Measurements from ENCODE around the gene DNM1. TPM values are rescaled to one million over a fixed set of nuclear protein-coding genes. Genes with fewer than 3 reads are reported as not detected.
"Not testable (repeated sequence)": the region's sequence is repeated elsewhere in the genome, so short reads cannot be mapped to it uniquely, and the experiment has no call there.

Gene DNM1
- total RNA-seq, 2 experiments from 2014 or later, result 0.35 to 1.8 TPM

- Histone ChIP-seq H3K79me2 (ENCODE audit: insufficient read depth, low read depth, low read length) (peaks cover 9% of the 10 kb centered on the region; the same call in 1 of the 2 replicates), H3K4me3 (ENCODE audit: low read depth, low read length, poor library complexity, severe bottlenecking) (peak within 1 kb of the TSS; percentile 97), H3K4me1 (ENCODE audit: insufficient read depth, low read length, poor library complexity, severe bottlenecking) (peaks cover 16% of the 10 kb centered on the region), H4K20me1 (ENCODE audit: insufficient read depth, low read length) (no peaks in the 10 kb centered on the region), H3K27ac (ENCODE audit: low read depth, low read length, poor library complexity, severe bottlenecking) (peak within 1 kb of the TSS; percentile 10), H3K4me2 (ENCODE audit: low read length) (peak within 1 kb of the TSS; percentile 100), H2AFZ (ENCODE audit: low read length) (peak within 1 kb of the TSS; percentile 85), H3K9me2 (ENCODE audit: insufficient read depth, low read length) (no peaks in the 10 kb centered on the region), H3K36me3 (ENCODE audit: insufficient read depth, low read length) (peaks cover 20% of the 10 kb centered on the region; the same call in 1 of the 2 replicates), H3K9me3 (ENCODE audit: low read length) (no peaks in the 10 kb centered on the region)
- DNase-seq (ENCODE audit: low spot score), result peak; percentile 100
- intact Hi-C loops (cut with micrococcal nuclease; ENCODE audit: unreplicated experiment), result loop anchor here (5.0 kb wide), 1 partner anchor 46 kb away; the partner anchor contains the start of genes COQ4 and TRUB2
- ChIA-PET POLR2A (interaction anchor here (0.6 to 1.2 kb wide), 7 partner anchors 8 to 188 kb away, joined by 3 to 6 read pairs (median 3); no protein-coding TSS in a partner anchor), CTCF (ENCODE audit: unreplicated experiment) (interaction anchor here (1.0 kb wide), 1 partner anchor 65 kb away, joined by 5 read pairs; no protein-coding TSS in a partner anchor)
- no TSS peak for BruUV-seq (replicated peaks)
- TF ChIP-seq EZH2phosphoT487 (IDR thresholded peaks at IDR 0.05; ENCODE audit: borderline replicate concordance, low read depth, low read length) (no peak), CTCF (conservative IDR thresholded peaks at IDR 0.05; ENCODE audit: low read length) (no peak)
Measured at GRCh38 chr9:128276008-128276573, 72.9 kb downstream of the DNM1 start, which contains the start of gene SWI5. Gene SWI5, plus strand, starts transcription at chr9:128276276.

GRCh38 chr9:128276574-128277270, 73.5 kb downstream of the DNM1 start:
- H3K4me1 ChIP-seq (ENCODE audit: insufficient read depth, low read length, poor library complexity, severe bottlenecking), result peaks cover 16% of the 10 kb centered on the region
- no peaks in the 10 kb centered on the region for H3K9me2 ChIP-seq (ENCODE audit: insufficient read depth, low read length)
- H3K4me3 ChIP-seq (ENCODE audit: low read depth, low read length, poor library complexity, severe bottlenecking), result peak overlapping the region; percentile 85
- H3K4me2 ChIP-seq (ENCODE audit: low read length), result peak overlapping the region; percentile 98
- peaks cover 14% of the 10 kb centered on the region; the same call in 1 of the 2 replicates for H3K36me3 ChIP-seq (ENCODE audit: insufficient read depth, low read length)
- peaks cover 9% of the 10 kb centered on the region; the same call in 1 of the 2 replicates for H3K79me2 ChIP-seq (ENCODE audit: insufficient read depth, low read depth, low read length)
- intact Hi-C loops (cut with micrococcal nuclease; ENCODE audit: unreplicated experiment), result loop anchor here (5.0 kb wide), 1 partner anchor 46 kb away; the partner anchor contains the start of genes COQ4 and TRUB2
- H2AFZ ChIP-seq (ENCODE audit: low read length), result peak overlapping the region; percentile 85
- H4K20me1 ChIP-seq (ENCODE audit: insufficient read depth, low read length), result no peaks in the 10 kb centered on the region
- no peaks in the 10 kb centered on the region for H3K9me3 ChIP-seq (ENCODE audit: low read length)
- peak; percentile 21 for DNase-seq (ENCODE audit: low spot score)
- CTCF ChIA-PET (ENCODE audit: unreplicated experiment), result interaction anchor here (1.0 kb wide), 1 partner anchor 65 kb away, joined by 5 read pairs; no protein-coding TSS in a partner anchor
- BruUV-seq (replicated peaks), result TSS peak; percentile 80
- H3K27ac ChIP-seq (ENCODE audit: low read depth, low read length, poor library complexity, severe bottlenecking), result peak overlapping the region; percentile 10
- TF ChIP-seq CTCF (conservative IDR thresholded peaks at IDR 0.05; ENCODE audit: low read length) (no peak), EZH2phosphoT487 (IDR thresholded peaks at IDR 0.05; ENCODE audit: borderline replicate concordance, low read depth, low read length) (no peak)
- POLR2A ChIA-PET, result interaction anchor here (0.9 to 1.2 kb wide), 3 partner anchors 9 to 24 kb away, joined by 3 to 6 read pairs (median 3); no protein-coding TSS in a partner anchor

GRCh38 chr9:128279088-128280073, 76.2 kb downstream of the DNM1 start:
- H3K9me3 ChIP-seq (ENCODE audit: low read length); BruUV-seq (replicated peaks); H2AFZ ChIP-seq (ENCODE audit: low read length); CTCF ChIA-PET (ENCODE audit: unreplicated experiment); H3K9me2 ChIP-seq (ENCODE audit: insufficient read depth, low read length); H4K20me1 ChIP-seq (ENCODE audit: insufficient read depth, low read length); H3K79me2 ChIP-seq (ENCODE audit: insufficient read depth, low read depth, low read length); DNase-seq (ENCODE audit: low spot score); H3K4me2 ChIP-seq (ENCODE audit: low read length); H3K4me3 ChIP-seq (ENCODE audit: low read depth, low read length, poor library complexity, severe bottlenecking); H3K27ac ChIP-seq (ENCODE audit: low read depth, low read length, poor library complexity, severe bottlenecking); H3K36me3 ChIP-seq (ENCODE audit: insufficient read depth, low read length): not testable (repeated sequence)
- intact Hi-C loops (cut with micrococcal nuclease; ENCODE audit: unreplicated experiment), result loop anchor here (5.0 kb wide), 1 partner anchor 43 kb away; the partner anchor contains the start of genes COQ4 and TRUB2
- H3K4me1 ChIP-seq (ENCODE audit: insufficient read depth, low read length, poor library complexity, severe bottlenecking), result peaks cover 15% of the 10 kb centered on the region
- POLR2A ChIA-PET, result interaction anchor here (0.6 kb wide), 1 partner anchor 92 kb away, joined by 5 read pairs; the partner anchor contains the start of gene URM1
